ENCODE results near the gene FAM171A2. TPM values are rescaled to one million over a fixed set of nuclear protein-coding genes. Genes with fewer than 3 reads are reported as not detected.
"Not testable (repeated sequence)": the region's sequence is repeated elsewhere in the genome, so short reads cannot be mapped to it uniquely, and the experiment has no call there.

Gene FAM171A2
- total RNA-seq (2014; rRNA removed; shearing (Covaris generic)), result 3.0 and 3.4 TPM in 2 replicates

GRCh38 chr17:44363613-44364159, at the start of gene FAM171A2:
Gene FAM171A2, minus strand, starts transcription at chr17:44363853. Its CDS starts 139 bp downstream, at chr17:44363714.
- DNase-seq (ENCODE audit: low read depth), result peak; percentile 67

GRCh38 chr17:44409309-44410028, 45.8 kb upstream of the FAM171A2 start:
- DNase-seq (ENCODE audit: low read depth), result no peak

GRCh38 chr17:44408786-44409185, 45.1 kb upstream of the FAM171A2 start:
- DNase-seq (ENCODE audit: low read depth), result no peak

- no peak for DNase-seq (ENCODE audit: low read depth)
Measured at GRCh38 chr17:44402564-44403172, 39.0 kb upstream of the FAM171A2 start.

- DNase-seq (ENCODE audit: low read depth), result no peak
Measured at GRCh38 chr17:44400226-44400847, 36.7 kb upstream of the FAM171A2 start.

GRCh38 chr17:44398692-44399691, 35.3 kb upstream of the FAM171A2 start:
- no peak for DNase-seq (ENCODE audit: low read depth)

GRCh38 chr17:44397479-44398440, 34.1 kb upstream of the FAM171A2 start:
- DNase-seq (ENCODE audit: low read depth), result no peak

- no peak for DNase-seq (ENCODE audit: low read depth)
Measured at GRCh38 chr17:44396946-44397345, 33.3 kb upstream of the FAM171A2 start.

- DNase-seq (ENCODE audit: low read depth), result no peak
Measured at GRCh38 chr17:44394833-44395232, 31.2 kb upstream of the FAM171A2 start.

GRCh38 chr17:44394112-44394511, 30.5 kb upstream of the FAM171A2 start:
- DNase-seq (ENCODE audit: low read depth), result not testable (repeated sequence)

GRCh38 chr17:44390250-44390870, 26.7 kb upstream of the FAM171A2 start:
- no peak for DNase-seq (ENCODE audit: low read depth)

GRCh38 chr17:44389723-44390202, 26.1 kb upstream of the FAM171A2 start:
- no peak for DNase-seq (ENCODE audit: low read depth)

- DNase-seq (ENCODE audit: low read depth), result no peak
Measured at GRCh38 chr17:44389281-44389680, 25.6 kb upstream of the FAM171A2 start, which contains the start of gene ITGA2B. Gene ITGA2B, minus strand, starts transcription at chr17:44389649. Its CDS starts 176 bp downstream, at chr17:44389473.

GRCh38 chr17:44387804-44388203, 24.2 kb upstream of the FAM171A2 start:
- DNase-seq (ENCODE audit: low read depth), result no peak

- no peak for DNase-seq (ENCODE audit: low read depth)
Measured at GRCh38 chr17:44386182-44386525, 22.5 kb upstream of the FAM171A2 start.

GRCh38 chr17:44385287-44386181, 21.9 kb upstream of the FAM171A2 start:
- peak; percentile 80 for DNase-seq (ENCODE audit: low read depth)

- peak; percentile 19 for DNase-seq (ENCODE audit: low read depth)
Measured at GRCh38 chr17:44384823-44385286, 21.2 kb upstream of the FAM171A2 start.

- no peak for DNase-seq (ENCODE audit: low read depth)
Measured at GRCh38 chr17:44384281-44384822, 20.7 kb upstream of the FAM171A2 start.
